GM18867 (cell line): ENCODE results near the gene SOX15.

Source experiments
- ATAC-seq: cut with Tn5 transposase; IDR thresholded peaks from one replicate; pipeline ENCODE4 v1.9.1; 2021; ENCODE audit warnings: mild to moderate bottlenecking, moderate library complexity; ENCODE audit not compliant: unreplicated experiment

Gene SOX15

DNA sequence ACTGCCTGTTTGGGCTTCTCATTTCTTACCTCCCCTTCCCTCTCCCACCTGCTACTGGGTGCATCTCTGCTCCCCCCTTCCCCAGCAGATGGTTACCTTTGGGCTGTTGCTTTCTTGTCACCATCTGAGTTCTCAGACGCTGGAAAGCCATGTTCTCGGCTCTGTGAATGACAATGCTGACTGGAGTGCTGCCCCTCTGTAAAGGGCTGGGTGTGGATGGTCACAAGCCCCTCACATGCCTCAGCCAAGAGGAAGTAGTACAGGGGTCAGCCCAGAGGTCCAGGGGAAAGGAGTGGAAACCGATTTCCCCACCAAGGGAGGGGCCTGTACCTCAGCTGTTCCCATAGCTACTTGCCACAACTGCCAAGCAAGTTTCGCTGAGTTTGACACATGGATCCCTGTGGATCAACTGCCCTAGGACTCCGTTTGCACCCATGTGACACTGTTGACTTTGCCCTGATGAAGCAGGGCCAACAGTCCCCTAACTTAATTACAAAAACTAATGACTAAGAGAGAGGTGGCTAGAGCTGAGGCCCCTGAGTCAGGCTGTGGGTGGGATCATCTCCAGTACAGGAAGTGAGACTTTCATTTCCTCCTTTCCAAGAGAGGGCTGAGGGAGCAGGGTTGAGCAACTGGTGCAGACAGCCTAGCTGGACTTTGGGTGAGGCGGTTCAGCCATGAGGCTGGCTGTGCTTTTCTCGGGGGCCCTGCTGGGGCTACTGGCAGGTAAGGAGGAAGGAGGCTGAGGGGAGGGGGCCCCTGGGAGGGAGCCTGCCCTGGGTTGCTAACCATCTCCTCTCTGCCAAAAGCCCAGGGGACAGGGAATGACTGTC lies 10.7 kb downstream of the SOX15 start, which contains the start of gene CD68:
CD68 (plus strand) TSS at position 638 of the 833 bp plus-strand sequence; CDS start at position 678, 40 bp downstream.
- ATAC-seq, result peak; percentile 34

DNA sequence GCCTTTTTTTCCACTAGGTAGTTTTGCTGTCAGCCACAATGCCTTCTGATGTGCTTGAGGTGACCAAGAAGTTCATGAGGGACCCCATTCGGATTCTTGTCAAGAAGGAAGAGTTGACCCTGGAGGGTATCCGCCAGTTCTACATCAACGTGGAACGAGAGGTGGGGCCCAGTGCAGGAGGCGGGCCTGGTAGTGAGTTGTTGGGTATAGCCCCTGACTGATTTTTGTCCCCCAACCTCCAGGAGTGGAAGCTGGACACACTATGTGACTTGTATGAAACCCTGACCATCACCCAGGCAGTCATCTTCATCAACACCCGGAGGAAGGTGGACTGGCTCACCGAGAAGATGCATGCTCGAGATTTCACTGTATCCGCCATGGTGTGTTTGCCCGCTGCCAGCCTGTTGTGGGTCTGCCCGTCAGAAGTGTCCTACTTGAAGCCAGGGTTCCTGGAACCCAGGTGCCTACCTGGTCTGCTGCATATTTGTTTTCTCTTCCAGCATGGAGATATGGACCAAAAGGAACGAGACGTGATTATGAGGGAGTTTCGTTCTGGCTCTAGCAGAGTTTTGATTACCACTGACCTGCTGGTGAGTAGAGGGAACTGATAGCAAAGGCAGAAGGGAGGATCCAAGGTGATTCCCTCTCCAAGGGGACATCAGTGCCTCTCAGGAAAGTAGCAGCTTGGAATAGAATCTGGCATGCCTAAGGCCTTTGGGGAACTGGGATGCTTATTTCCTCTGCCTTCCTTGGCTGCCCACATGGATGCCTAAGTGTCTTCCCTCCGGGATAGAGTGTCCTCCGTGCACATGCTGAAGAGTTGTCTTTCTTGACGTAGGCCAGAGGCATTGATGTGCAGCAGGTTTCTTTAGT lies 12.3 kb downstream of the SOX15 start:
- no peak for ATAC-seq

DNA sequence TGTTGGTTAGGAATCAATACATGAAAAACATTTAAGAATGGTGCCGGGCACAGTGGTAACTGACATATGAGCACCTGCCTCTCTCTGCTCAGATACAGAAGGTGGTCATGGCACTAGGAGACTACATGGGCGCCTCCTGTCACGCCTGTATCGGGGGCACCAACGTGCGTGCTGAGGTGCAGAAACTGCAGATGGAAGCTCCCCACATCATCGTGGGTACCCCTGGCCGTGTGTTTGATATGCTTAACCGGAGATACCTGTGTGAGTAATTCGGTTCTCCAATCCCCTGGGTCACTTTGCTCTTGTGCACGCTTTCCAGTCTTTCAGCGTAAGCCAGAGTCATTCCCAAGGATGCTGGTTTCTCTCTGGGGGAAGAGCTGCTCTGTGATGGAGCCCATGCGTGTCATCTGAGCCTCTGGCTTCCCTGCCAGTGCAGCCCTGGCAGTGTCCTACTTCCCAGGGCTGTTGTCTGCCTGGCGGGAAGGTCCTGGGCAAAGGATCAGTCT lies 13.4 kb downstream of the SOX15 start:
- ATAC-seq, result no peak

DNA sequence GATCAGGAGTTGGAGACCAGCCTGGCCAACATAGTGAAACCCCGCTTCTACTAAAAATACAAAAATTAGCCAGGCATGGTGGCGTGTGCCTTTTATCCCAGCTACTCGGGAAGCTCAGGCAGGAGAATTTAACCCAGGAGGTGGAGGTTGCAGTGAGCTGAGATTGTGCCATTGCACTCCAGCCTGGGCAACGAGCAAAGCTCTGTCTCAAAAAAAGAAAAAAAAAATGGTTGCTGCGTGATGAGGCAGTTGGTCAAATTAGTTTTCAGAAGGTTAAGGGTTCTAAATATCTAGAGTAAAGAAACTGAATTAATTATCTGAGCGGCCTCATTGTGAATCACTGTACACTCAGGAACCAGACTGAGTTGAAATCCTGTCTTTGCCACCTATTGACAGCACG lies 13.9 kb downstream of the SOX15 start:
- no peak for ATAC-seq

DNA sequence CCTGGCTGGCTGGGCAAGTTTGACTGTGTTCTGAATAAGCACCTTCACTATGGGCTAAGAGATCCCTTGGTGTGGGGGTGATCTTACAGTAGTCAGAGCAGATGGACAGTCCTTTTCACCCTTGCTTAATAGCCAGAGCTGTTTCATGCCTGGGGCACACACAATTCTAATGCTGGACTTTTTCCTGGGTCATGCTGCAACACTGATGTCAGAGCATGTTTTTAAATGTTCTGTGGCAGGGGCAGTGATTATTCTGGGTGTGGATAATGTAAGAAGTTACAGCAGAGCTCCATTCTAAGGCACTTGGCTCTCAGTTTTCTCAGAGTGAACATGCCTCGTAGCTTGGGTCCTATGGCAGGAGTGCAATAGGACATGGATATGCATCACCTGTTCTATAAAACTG lies 14.4 kb downstream of the SOX15 start:
- no peak for ATAC-seq

DNA sequence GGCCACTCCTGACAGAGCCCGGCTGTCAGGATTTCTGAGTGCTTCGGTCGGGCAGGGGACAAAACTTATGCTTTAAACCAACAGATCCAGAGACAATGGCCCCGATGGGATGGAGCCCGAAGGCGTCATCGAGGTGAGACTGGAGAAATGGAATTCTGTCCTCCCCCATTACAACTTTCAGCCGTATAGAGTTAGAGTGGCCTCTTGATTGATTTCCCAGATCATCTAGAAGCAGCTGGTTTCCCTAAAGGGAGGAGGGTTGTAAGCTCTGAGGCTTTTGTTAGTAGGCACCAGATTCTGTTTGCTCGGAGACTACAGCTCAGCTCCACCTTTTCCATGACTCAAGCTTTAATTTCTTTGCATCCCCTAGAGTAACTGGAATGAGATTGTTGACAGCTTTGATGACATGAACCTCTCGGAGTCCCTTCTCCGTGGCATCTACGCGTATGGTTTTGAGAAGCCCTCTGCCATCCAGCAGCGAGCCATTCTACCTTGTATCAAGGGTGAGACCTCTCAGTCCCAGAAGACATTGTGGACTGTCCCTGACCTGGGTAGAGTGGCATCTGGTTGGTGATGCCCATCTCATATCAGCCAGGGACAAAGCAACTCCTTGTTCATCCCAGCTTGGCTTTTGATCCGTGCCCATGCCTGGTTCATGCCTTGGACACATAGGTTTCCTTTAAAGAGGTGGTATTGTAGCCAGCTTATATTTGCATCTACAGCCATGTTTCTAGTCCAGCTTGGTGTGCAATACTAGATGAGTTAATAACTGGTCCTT lies 15.5 kb downstream of the SOX15 start:
- no peak for ATAC-seq

DNA sequence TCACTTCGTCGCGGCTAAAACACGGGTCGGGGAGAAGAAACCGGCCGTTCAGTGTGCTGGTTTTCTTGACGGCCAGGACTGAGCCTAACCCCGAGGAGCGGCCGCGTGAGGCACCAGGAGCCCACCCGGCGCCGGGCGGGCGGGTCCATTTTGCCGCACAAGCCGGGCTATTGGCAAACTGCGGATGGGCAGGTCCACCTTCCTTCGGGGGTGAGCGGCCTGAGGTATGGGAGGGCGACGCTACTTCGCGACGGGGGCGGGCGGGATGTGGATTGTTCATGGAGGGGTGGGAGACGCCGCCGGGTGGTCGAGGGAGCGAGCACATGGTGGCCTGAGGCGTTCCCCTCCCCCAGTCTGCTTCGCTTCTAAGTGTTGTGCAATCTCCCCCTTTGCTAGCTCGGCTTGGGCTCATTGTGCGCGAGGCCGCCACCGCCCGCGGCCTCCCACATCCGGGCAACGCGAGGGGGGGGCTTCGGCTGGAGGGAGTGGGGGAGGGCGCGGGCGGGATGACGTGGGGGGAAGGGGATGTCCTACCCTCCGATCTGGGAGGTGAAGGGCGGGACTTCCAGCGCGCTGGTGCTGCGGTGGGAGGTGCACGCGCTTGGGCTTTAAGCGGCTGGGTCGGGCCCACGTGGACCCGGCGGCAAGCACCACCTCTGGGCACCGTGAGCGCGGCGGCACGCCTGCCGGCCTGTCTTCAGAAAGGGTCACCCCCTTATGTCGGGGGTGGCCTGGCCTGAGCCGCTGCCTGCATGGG lies 16.4 kb downstream of the SOX15 start:
- peak; percentile 19 for ATAC-seq

DNA sequence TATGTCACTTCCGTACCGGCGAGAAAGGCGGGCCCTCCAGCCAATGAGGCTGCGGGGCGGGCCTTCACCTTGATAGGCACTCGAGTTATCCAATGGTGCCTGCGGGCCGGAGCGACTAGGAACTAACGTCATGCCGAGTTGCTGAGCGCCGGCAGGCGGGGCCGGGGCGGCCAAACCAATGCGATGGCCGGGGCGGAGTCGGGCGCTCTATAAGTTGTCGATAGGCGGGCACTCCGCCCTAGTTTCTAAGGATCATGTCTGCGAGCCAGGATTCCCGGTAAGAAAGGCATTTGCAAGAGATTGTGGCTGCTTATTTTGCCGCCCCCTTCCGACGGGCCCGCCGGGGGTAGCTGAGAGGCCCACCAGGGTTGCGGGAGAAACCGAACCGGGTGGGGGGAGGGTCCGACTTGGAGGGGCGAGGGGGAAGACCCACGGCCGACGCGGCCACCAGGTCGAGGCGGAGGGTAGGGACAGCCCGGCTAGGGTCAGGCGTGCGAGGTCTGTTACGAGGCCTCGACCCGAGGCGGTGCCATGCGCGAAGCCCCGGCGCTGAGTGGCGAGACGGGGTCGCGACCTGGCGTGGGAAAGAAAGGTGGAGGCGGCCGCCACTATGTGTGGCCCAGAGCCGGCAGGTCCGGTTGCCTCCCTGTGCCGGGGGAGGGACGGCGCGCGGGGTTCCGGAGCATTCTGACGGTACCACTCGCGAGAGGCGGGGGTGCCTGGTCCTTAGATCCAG lies 17.1 kb downstream of the SOX15 start:
- ATAC-seq, result no peak

DNA sequence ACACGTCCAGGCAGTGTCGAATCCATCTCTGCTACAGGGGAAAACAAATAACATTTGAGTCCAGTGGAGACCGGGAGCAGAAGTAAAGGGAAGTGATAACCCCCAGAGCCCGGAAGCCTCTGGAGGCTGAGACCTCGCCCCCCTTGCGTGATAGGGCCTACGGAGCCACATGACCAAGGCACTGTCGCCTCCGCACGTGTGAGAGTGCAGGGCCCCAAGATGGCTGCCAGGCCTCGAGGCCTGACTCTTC lies 17.6 kb downstream of the SOX15 start:
- peak; percentile 86 for ATAC-seq

DNA sequence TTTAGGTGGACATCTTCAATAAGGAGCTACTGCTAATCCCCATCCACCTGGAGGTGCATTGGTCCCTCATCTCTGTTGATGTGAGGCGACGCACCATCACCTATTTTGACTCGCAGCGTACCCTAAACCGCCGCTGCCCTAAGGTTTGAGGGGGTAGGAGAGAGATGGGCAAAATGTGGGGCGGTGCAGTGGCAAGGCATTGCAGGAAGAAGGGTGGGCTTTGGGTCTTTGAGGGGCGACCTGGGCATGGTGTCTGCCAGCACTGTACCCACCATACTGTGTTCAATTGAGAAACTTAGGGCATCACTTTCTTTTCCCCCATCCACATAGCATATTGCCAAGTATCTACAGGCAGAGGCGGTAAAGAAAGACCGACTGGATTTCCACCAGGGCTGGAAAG lies 19.5 kb downstream of the SOX15 start:
- no peak for ATAC-seq

DNA sequence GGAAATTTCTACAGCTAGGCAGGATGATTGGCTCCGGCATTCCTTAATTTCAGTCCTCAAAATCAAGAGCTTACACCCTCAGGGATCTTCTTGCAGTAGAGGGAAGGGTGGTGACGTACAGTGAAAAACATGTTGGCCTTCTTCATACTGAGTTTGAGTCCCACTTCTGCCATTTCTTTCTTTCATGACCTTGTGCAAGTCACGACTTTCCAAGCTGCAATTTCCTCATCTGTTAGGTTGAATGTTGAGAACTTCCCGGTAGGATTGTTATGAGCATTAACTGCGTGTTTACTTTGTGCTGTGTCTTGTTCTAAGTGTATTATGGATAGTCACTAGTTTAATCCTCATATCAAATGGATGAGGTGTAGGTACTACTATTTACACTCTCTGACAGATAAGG lies 20.3 kb downstream of the SOX15 start:
- ATAC-seq, result no peak

DNA sequence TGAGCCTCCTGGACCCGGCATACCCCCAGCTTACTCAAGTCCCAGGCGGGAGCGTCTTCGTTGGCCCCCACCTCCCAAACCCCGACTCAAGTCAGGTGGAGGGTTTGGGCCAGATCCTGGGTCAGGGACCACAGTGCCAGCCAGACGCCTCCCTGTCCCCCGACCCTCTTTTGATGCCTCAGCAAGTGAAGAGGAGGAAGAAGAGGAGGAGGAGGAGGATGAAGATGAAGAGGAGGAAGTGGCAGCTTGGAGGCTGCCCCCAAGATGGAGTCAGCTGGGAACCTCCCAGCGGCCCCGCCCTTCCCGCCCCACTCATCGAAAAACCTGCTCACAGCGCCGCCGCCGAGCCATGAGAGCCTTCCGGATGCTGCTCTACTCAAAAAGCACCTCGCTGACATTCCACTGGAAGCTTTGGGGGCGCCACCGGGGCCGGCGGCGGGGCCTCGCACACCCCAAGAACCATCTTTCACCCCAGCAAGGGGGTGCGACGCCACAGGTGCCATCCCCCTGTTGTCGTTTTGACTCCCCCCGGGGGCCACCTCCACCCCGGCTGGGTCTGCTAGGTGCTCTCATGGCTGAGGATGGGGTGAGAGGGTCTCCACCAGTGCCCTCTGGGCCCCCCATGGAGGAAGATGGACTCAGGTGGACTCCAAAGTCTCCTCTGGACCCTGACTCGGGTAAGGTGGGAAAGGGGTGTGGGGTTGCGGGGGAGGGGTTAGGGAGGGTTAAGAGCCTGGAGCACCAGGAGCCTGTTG lies 26.6 kb downstream of the SOX15 start:
- no peak for ATAC-seq

DNA sequence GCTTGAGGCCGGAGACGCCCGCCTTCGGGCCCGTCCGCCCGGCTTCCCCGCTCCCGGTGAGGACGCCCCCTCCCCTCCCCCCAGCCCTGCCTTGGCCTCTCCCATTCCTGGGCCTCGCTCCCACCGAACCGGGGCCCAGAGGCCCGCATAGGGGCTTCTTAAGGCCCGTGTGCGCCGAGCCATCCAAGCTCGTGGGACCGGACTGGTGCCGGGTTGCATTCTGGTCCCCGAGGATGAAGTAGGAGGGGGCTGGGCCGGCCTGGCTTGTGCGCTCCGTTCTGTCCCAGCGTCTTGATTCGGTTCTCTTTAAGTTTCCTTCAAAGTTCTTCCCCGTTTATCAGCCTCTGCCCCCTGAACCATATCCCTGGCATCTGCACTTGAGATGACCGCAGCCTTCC lies 27.7 kb downstream of the SOX15 start:
- ATAC-seq, result peak; percentile 2

DNA sequence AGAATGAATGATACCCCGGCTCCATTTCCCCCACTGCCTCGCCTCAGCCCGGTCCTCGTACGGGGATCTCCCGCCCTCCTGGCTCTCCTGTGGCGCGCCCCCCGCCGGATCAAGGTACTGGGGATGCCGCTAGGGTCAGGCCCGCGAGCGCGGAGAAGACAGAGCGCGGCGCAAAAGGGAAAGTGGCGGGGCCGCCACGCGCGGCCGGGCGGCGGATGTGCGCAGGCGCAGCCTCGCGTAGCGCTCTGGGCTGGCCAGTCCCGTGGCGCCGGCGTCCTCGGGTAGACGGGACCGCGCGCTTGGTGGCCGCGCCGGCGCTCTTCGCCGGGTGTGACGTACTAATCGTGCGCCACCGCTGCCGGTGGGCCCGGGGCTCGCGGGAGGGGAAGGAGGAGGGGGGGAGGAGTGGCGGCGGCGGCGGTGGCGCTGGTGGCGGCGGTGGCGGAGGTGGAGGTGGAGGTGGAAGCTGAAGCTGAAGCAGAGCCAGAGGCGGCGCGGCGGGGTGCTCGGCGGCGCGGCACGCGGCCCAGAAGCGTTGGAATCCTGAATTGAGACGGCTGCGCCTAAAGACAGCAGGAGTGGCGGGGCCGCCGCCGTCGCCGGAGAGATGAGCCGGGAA lies 28.2 kb downstream of the SOX15 start, which contains the start of gene SENP3:
SENP3 (plus strand) TSS at position 331 of the 619 bp plus-strand sequence. CDS start 1,158 bp downstream, outside the sequence.
- peak; percentile 67 for ATAC-seq

DNA sequence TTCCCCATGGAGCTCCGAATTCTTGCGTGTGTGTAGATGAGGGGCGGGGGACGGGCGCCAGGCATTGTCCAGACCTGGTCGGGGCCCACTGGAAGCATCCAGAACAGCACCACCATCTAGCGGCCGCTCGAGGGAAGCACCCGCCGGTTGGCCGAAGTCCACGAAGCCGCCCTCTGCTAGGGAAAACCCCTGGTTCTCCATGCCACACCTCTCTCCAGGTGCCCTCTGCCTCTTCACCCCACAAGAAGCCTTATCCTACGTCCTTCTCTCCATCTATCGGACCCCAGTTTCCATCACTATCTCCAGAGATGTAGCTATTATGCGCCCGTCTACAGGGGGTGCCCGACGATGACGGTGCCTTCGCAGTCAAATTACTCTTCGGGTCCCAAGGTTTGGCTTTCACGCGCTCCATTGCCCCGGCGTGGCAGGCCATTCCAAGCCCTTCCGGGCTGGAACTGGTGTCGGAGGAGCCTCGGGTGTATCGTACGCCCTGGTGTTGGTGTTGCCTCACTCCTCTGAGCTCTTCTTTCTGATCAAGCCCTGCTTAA lies 28.8 kb downstream of the SOX15 start:
- peak; percentile 54 for ATAC-seq

DNA sequence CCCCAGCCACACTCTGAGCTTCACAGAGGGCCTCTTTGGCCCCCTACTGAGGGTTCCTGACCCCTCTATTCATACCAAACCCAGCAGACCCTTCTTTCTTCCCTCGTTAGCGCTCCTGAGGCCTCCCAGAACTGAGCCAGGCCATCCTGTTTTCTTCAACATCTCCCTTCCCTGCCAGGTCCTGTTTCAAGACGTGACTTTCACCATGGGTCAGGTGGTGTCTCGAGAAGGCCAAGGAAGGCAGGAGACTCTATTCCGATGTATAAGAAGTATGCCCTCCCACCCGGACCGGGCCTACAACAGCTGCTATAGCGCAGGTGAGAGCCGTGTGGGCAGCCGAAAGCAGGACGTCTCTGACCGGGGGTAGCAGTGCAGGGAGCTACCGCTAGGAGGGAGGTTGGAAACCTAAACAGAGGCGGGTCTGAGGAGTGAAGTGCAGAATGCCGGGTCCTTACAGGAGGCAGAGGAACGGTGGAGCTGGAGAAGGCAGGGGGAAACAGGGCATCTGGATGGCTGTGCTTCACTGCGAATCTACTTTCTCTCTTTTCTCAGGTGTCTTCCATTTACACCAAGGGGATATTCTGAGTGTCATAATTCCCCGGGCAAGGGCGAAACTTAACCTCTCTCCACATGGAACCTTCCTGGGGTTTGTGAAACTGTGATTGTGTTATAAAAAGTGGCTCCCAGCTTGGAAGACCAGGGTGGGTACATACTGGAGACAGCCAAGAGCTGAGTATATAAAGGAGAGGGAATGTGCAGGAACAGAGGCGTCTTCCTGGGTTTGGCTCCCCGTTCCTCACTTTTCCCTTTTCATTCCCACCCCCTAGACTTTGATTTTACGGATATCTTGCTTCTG lies 29.5 kb downstream of the SOX15 start:
- ATAC-seq, result no peak
